ENCODE data around the gene ERN1. TPM values are rescaled to one million over a fixed set of nuclear protein-coding genes. Genes with fewer than 3 reads are reported as not detected.

The ERN1 gene
- total and polyA plus RNA-seq, 2 of the 13 experiments (the other 11 are each of a cell fraction or from before 2014, with no cell fraction given), result 6.0 to 12.7 TPM

- TF ChIP-seq ZBTB20 (CRISPR knock-in tag; IDR thresholded peaks at IDR 0.05; ENCODE audit: borderline replicate concordance, low read depth) (no peak), ATF5 (CRISPR knock-in tag; IDR thresholded peaks at IDR 0.05; ENCODE audit: low read depth) (0 out of 2 replicates have a peak, but pooled peaks have one; percentile 11), IKZF5 (CRISPR knock-in tag; IDR thresholded peaks at IDR 0.05) (no peak), FIP1L1 (IDR thresholded peaks at IDR 0.05; ENCODE audit: borderline replicate concordance, insufficient read depth, low read depth, low read length) (no peak), FOXC1 (CRISPR knock-in tag; IDR thresholded peaks at IDR 0.05; ENCODE audit: borderline replicate concordance) (0 out of 2 replicates have a peak, but pooled peaks have one; percentile 47), MXD1 (CRISPR knock-in tag; IDR thresholded peaks at IDR 0.05) (peak; percentile 13; the same call in 1 of the 2 replicates), MXD3 (CRISPR knock-in tag; IDR thresholded peaks at IDR 0.05) (0 out of 2 replicates have a peak, but pooled peaks have one; percentile 7), IRX3 (CRISPR knock-in tag; IDR thresholded peaks at IDR 0.05; ENCODE audit: borderline replicate concordance, low read depth) (0 out of 2 replicates have a peak, but pooled peaks have one; percentile 52), LCORL (IDR thresholded peaks at IDR 0.05) (no peak), LCORL (CRISPR knock-in tag; IDR thresholded peaks at IDR 0.05) (peak; percentile 7; the same call in 1 of the 2 replicates), ZNF746 (CRISPR knock-in tag; IDR thresholded peaks at IDR 0.05) (0 out of 2 replicates have a peak, but pooled peaks have one; percentile 21), ZNF770 (CRISPR knock-in tag; IDR thresholded peaks at IDR 0.05) (no peak), MAFG (CRISPR knock-in tag; IDR thresholded peaks at IDR 0.05) (no peak), NR2C2 (CRISPR knock-in tag; IDR thresholded peaks at IDR 0.05; ENCODE audit: borderline replicate concordance) (no peak), FOXO4 (CRISPR knock-in tag; conservative IDR thresholded peaks at IDR 0.05) (0 out of 2 replicates have a peak, but pooled peaks have one; percentile 86), ZNF878 (CRISPR knock-in tag; IDR thresholded peaks at IDR 0.05) (no peak), ZNF30 (CRISPR knock-in tag; IDR thresholded peaks at IDR 0.05) (0 out of 2 replicates have a peak, but pooled peaks have one; percentile 66), RBM39 (IDR thresholded peaks at IDR 0.05; ENCODE audit: low read depth, low read length, poor library complexity, severe bottlenecking) (peak; percentile 59), AGO1 (IDR thresholded peaks at IDR 0.05; ENCODE audit: low read depth, low read length, poor library complexity, severe bottlenecking) (peak; percentile 8), ZNF773 (CRISPR knock-in tag; IDR thresholded peaks at IDR 0.05; ENCODE audit: borderline replicate concordance) (0 out of 2 replicates have a peak, but pooled peaks have one; percentile 58), ZFAT (CRISPR knock-in tag; conservative IDR thresholded peaks at IDR 0.05) (0 out of 2 replicates have a peak, but pooled peaks have one; percentile 86), IRF9 (CRISPR knock-in tag; IDR thresholded peaks at IDR 0.05; ENCODE audit: borderline replicate concordance) (0 out of 2 replicates have a peak, but pooled peaks have one; percentile 7)
These were observed 504 bp downstream of the ERN1 start (continued) for GRCh38 chr17:64129515-64129764.

Data from HepG2 (cell line).